HG03025 (cell line): ENCODE measurements around the gene FBXO44.

Experiments
- ATAC-seq: cut with Tn5 transposase; IDR thresholded peaks from one replicate; pipeline ENCODE4 v1.9.1; 2021; ENCODE audit warnings: mild to moderate bottlenecking, moderate library complexity; ENCODE audit not compliant: unreplicated experiment, low FRiP score

Gene FBXO44

GRCh38 chr1:11682799-11683198, 28.1 kb downstream of the FBXO44 start:
- ATAC-seq = no peak

- no peak for ATAC-seq
Measured at GRCh38 chr1:11684070-11684469, 29.4 kb downstream of the FBXO44 start.

DNA sequence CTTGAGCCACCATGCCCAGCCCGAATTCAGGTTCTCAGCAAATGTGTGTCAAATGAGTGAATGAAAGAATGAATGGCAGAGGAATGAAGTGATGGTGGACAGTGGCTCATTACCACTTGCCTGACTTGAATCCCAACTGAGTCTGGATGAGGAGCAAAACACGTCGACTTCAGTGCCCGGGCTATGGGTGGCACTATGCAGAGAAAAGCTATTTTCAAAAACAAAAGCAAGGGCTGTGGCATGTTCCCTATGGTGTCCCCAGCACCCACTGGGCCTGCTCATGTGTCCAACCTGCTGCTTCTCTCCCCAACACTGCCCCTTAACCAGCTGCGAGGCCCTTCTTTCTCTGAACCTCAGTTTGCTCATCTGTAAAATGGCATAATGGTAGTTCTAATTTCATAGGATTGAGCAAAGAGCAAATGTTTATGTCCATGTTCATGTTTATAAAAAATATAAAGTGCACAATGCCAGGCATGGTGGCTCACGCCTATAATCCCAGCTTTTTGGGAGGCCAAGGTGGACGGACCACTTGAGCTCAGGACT, 30.6 kb downstream of the FBXO44 start:
- no peak for ATAC-seq

DNA sequence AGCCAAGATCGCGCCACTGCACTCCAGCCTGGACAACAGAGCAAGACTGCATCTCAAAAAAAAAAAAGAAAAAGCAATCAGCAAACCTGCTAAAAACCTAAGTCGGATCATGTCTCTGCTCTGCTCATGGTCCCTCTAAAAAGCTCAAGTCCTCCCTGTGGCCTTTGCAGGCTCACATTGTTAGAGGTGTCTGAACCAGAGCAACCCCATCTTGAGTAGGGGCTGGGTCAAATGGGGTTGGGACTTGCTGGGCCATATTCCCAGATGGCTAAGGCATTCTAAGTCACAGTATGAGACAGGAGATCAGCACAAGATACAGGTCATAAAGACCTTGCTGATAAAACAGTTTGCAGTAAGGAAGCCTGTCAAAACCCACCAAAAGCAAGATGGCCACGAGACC, 33.8 kb downstream of the FBXO44 start:
- no peak for ATAC-seq

GRCh38 chr1:11690397-11691301, 36.0 kb downstream of the FBXO44 start:
- ATAC-seq = no peak

- ATAC-seq = no peak
Measured at GRCh38 chr1:11691302-11691914, 36.7 kb downstream of the FBXO44 start, which contains the start of gene DRAXIN. TSS of gene DRAXIN (plus strand) at chr1:11691710. CDS start at chr1:11706259, 14,549 bp downstream.

GRCh38 chr1:11691928-11692711, 37.4 kb downstream of the FBXO44 start:
- ATAC-seq = no peak

GRCh38 chr1:11693024-11693590, 38.4 kb downstream of the FBXO44 start:
- no peak for ATAC-seq

GRCh38 chr1:11693917-11694316, 39.2 kb downstream of the FBXO44 start:
- no peak for ATAC-seq

GRCh38 chr1:11695861-11696260, 41.2 kb downstream of the FBXO44 start:
- ATAC-seq = no peak

DNA sequence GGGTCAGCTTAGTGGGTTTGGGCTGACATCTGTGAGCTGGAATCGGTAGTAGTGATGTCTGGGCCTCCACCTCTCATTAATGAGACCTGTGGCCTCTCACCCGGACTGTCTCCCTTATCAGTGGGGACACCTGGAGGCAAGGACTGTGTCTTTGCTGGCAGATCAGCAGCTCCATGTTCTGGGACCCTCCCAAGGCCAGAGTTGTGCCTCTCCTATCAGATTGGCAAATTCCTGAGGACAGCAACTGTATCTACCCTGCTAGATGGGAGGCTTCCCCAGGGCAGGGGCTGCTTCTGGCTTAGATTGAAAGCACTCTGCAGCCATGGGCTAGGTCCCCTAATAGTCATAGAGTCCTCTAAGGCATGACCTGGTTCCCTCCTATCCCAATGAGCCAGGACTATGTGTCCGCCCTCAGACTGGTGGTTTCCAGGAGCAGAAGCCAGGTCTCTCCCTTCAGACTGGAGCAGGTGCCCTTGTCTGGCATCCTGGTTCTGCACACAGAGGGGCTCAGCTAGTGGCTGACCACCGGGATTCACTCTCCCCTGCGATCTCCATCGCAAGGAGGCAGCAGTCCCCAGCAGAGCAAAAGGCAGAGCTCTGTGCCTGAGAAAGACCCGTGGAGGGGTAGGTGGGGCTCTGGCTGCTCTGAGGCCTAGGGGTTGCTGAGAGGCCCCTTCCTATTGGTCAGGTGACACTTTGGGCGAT, 42.7 kb downstream of the FBXO44 start:
- no peak for ATAC-seq

DNA sequence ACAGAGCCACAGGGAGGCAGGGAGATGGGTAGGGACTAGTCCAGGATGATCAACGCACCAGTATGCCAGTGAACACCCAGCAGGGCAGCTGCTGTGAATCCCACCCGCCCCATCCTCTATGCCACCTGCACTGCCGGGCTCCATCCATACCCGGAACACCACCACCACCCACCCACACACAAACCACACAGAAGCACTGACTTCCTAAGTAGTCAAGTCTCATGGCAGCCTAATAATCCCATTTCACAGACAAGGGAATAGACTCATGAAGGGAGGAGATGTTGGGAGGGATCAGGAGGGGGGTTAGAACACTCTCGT, 43.2 kb downstream of the FBXO44 start:
- no peak for ATAC-seq

- no peak for ATAC-seq
Measured at GRCh38 chr1:11700601-11701467, 46.2 kb downstream of the FBXO44 start.

DNA sequence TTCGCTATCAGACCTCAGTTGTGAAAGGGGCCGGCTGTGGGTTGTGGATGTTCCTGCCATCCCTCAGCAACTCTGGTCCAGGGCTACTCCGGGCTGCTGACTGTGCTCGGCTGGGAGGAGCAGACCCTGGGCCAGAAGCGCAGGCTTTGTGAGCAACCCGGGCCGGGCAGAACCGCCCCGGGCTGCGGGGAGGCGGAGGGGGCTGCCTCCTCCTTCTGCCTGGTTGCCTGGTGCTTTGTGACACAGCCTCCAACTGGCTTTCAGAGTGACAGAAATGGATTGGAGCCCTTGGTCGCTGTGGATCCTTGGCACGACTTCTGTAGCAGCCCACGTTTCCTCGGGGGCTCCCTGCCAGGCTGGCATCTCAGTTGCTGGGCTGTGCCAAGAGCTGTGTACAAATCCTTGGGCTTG, 46.9 kb downstream of the FBXO44 start:
- no peak for ATAC-seq

- no peak for ATAC-seq
Measured at GRCh38 chr1:11701981-11702803, 47.5 kb downstream of the FBXO44 start.

GRCh38 chr1:11703357-11704193, 48.9 kb downstream of the FBXO44 start:
- ATAC-seq = no peak

DNA sequence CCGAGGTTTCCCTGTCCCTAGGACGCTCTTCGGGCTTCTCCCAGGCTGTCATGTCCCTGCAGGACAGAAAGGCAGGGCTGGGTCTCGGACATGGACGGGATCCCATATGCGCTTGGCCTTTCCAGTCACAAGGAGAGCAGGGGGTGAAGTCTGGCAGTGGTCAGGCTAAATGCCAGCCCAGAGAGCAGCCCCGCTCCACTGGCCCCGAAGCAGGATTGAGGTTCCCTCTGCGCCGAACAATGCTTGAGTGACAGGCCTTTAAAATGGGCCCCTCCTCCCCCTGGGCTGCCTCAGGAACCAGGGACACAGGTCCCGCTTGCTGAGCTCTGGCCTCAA, 49.5 kb downstream of the FBXO44 start:
- no peak for ATAC-seq
